ENCODE results near the gene SSX4B.
"Not testable (repeated sequence)": the region's sequence is repeated elsewhere in the genome, so short reads cannot be mapped to it uniquely, and the experiment has no call there.

SSX4B gene, protein sequence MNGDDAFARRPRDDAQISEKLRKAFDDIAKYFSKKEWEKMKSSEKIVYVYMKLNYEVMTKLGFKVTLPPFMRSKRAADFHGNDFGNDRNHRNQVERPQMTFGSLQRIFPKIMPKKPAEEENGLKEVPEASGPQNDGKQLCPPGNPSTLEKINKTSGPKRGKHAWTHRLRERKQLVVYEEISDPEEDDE

DNA sequence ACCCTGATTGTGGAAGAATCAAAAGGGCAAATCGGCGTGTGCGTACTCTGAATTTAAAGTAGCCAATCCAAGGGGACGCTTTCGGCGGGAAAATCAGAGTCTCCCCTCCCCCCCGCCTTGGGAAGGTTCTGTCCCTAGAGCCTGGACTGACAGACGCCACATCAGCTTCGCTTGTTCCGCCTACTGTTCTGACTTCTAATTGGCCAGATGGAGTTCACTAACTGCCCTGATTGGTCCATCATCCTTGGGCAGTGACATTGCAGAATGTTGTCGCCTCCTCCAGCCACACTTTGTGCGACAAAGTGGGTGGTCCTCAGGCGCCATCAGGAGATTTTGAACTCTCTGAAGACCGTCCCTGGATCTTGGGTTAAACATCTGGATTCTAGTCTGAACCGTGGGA, at the start of gene SSX4B:
Gene SSX4B (minus strand): TSS at position 101 of the 400 bp plus-strand sequence. CDS start 588 bp downstream, outside the sequence.
- H3K4me3 ChIP-seq (ENCODE audit: low read depth, low read length), result not testable (repeated sequence)

DNA sequence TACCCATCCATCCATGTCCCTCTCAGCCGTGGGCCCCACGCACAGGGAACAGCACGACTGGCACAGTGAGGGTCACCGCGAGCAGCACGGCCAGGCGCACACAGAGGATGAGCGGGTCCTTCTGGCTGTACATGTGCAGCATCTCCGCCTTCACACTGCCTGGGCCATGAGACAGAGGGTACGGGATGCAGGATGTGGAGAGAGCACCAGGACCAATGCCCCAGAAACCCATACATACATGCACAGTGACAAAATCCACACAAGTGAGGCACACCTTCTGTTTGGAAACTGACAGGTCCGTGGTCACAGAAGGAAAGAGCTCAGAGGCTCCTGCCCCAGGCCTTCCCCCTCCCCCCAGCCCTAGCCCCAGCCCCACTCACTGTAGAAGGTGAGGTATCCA, 48.8 kb upstream of the SSX4B start:
- TF ChIP-seq, protein P1, sequence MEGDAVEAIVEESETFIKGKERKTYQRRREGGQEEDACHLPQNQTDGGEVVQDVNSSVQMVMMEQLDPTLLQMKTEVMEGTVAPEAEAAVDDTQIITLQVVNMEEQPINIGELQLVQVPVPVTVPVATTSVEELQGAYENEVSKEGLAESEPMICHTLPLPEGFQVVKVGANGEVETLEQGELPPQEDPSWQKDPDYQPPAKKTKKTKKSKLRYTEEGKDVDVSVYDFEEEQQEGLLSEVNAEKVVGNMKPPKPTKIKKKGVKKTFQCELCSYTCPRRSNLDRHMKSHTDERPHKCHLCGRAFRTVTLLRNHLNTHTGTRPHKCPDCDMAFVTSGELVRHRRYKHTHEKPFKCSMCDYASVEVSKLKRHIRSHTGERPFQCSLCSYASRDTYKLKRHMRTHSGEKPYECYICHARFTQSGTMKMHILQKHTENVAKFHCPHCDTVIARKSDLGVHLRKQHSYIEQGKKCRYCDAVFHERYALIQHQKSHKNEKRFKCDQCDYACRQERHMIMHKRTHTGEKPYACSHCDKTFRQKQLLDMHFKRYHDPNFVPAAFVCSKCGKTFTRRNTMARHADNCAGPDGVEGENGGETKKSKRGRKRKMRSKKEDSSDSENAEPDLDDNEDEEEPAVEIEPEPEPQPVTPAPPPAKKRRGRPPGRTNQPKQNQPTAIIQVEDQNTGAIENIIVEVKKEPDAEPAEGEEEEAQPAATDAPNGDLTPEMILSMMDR (IDR thresholded peaks at IDR 0.05; ENCODE audit: low read depth, low read length), result no peak
- no peak overlapping the region for H3K4me3 ChIP-seq (ENCODE audit: low read depth, low read length)

DNA sequence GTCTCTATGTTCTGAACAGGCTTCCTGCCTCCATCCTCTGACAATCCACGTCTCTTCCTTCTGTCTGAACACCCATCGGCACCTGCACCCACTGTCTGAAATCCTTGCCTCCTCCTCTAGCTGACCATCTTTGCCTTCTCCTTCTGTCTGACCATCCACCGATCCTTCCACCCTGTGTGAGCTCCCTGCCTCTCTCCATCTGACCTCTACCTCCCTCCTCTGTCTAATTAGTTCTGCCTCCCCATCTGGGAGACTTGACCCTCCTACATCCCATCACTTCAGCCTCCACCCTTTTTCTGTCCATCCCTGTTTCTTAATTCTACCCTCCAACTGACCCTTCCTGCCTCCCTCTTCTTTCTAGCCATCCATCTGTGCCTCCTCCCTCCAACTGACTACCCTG, 48.3 kb upstream of the SSX4B start:
- H3K4me3 ChIP-seq (ENCODE audit: low read depth, low read length), result no peak overlapping the region
- TF ChIP-seq, protein P1 (IDR thresholded peaks at IDR 0.05; ENCODE audit: low read depth, low read length), result no peak

DNA sequence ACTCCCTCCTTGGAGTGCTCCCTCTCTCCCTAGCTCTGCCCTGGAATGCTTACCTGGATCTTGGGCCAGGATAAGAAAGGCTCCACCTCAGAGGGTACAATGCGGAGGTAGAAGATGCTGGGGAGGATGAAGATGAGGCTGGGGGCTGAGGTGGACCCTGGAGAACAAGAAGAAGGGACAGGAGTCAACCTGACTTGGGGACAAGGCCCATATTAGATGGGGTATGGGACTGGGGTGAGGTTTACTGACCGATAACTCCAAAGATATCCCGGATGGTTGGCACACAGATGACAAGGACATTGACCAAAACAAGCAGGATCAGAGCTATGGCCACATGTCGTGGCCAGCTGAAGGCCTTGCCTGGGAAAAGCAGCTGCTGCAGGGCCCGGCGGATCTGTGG, 47.7 kb upstream of the SSX4B start:
- TF ChIP-seq, protein P1 (IDR thresholded peaks at IDR 0.05; ENCODE audit: low read depth, low read length), result no peak
- H3K4me3 ChIP-seq (ENCODE audit: low read depth, low read length), result no peak overlapping the region

DNA sequence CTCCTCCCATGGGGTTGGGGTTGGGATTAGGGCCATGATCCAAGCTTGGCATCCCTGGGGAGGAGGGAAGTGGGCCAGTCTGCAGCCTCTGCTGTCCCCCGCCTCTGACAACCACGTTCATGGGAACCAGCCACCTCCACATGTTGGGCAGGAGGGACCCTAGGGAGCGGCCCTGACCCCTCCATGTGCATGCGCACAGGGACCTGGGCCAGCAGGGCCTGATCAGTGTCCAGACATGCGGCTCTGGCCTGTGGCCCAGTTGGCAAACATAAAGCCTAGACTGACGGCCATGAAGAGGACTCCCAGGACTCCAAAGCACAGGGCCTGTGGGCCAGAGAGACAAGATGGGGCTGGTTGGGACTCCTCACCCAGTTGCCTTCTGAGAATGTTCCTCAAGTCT, 47.0 kb upstream of the SSX4B start:
- TF ChIP-seq, protein P1 (IDR thresholded peaks at IDR 0.05; ENCODE audit: low read depth, low read length), result no peak
- H3K4me3 ChIP-seq (ENCODE audit: low read depth, low read length), result no peak overlapping the region

DNA sequence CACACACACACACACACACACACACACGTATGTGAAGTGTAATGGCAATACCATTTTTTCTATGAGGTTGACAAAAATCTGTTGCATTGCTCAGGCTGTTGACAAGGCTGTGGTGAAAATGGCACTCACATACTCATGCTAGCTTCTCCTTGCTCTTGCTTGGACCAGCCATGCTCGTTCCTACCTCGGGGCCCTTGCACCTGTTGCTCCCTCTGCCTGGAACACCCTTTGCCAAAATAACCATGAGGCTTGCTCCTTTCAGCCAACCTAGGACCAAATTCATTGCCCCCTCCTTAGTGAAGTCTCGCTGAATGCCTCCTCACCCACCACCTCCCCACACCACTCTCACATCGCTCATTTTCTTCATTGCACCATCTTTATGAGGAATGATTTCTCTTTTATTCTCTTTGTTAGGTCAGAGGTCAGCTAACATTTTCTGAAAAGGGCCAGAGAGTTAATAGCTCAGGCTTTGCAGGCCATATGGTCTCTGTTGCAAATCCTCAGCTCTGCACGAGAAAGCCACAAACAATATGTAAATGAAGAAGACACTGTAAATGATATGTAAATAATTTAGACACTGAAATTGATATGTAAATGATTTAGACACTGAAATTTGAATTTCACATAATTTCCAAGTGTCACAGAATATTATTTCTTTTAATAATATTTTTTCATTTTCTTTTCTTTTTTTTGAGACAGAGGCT, 45.0 kb upstream of the SSX4B start:
- H3K4me3 ChIP-seq (ENCODE audit: low read depth, low read length), result no peak overlapping the region
- TF ChIP-seq, protein P1 (IDR thresholded peaks at IDR 0.05; ENCODE audit: low read depth, low read length), result no peak

DNA sequence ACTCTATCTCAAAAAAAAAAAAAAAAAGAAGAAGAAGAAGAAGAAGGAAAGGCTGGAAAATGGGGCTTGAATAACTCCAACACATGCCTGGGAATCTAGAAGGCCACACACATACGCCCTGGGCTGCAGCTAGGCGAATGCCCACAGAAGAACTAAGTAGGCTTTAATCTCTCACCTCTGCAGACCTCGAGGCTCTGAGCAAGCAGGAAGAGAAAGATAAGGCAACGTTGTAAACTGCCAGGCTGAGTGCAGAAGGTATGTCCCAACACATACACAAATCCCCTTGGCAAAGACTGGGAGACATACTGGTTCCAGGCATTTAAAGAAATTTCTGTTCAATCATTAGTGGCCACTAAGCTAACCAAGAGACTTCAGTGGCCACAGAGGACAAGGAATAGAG, 39.9 kb upstream of the SSX4B start:
- TF ChIP-seq, protein P1 (IDR thresholded peaks at IDR 0.05; ENCODE audit: low read depth, low read length), result no peak
- no peak overlapping the region for H3K4me3 ChIP-seq (ENCODE audit: low read depth, low read length)
